Omental fat pad (tissue), 4 donors: ENCODE measurements around the gene SLC35A3. TPM values are rescaled to one million over a fixed set of nuclear protein-coding genes. Genes with fewer than 3 reads are reported as not detected.

Experiments used
- ATAC-seq: fragments of 150-250 bp; one replicate; pipeline ENCODE4 v1.9.1; 2016; ENCODE audit warnings: mild to moderate bottlenecking, moderate library complexity; ENCODE audit not compliant: low FRiP score
- DNase-seq: peaks from one replicate; pipeline ENCODE4 v3.0.0-alpha.2; 2019; ENCODE audit warnings: low spot score
- CTCF ChIP-seq, 3 donors: fragments of 450-650 bp; IDR thresholded peaks; one replicate each; pipeline ENCODE4 v1.5.1; 2016 to 2017; ENCODE audit warnings: antibody characterized with exemption in 3 of 3, mild to moderate bottlenecking in 3 of 3, moderate library complexity in 2 of 3
- total RNA-seq, 4 donors: library from RNA; depleted of rRNA; stranded (reverse); fragments of >200 nt; gene quantifications; one replicate each; pipeline ENCODE4 v1.1.0, GENCODE V29; 2016

The SLC35A3 gene
- total RNA-seq, result 10 to 100 TPM; 16.6 to 30.6 (median 18.3) TPM

- peak; percentile 90 for ATAC-seq
- DNase-seq, result peak; percentile 25
- TF ChIP-seq CTCF (IDR thresholded peaks at IDR 0.05), result no peak
Measured at GRCh38 chr1:99969729-99970621, at the start of gene SLC35A3. Gene SLC35A3, plus strand, starts transcription at chr1:99969996. Its CDS starts 23,559 bp downstream, at chr1:99993555.

GRCh38 chr1:99934801-99935200 lies 35.0 kb upstream of the SLC35A3 start:
- TF ChIP-seq CTCF (IDR thresholded peaks at IDR 0.05), result no peak
- ATAC-seq, result no peak
- DNase-seq, result no peak

GRCh38 chr1:99935534-99935933 lies 34.3 kb upstream of the SLC35A3 start:
- DNase-seq, result no peak
- ATAC-seq, result no peak
- no peak for TF ChIP-seq CTCF (IDR thresholded peaks at IDR 0.05)

- ATAC-seq (no peak), DNase-seq (no peak)
- TF ChIP-seq CTCF (IDR thresholded peaks at IDR 0.05), result no peak
Measured at GRCh38 chr1:99936071-99936470, 33.7 kb upstream of the SLC35A3 start.

GRCh38 chr1:99942723-99943122 lies 27.1 kb upstream of the SLC35A3 start:
- no peak for ATAC-seq
- TF ChIP-seq CTCF (IDR thresholded peaks at IDR 0.05), result no peak
- no peak for DNase-seq

- DNase-seq (no peak), ATAC-seq (no peak)
- TF ChIP-seq CTCF (IDR thresholded peaks at IDR 0.05), result no peak
Measured at GRCh38 chr1:99943223-99943794, 26.5 kb upstream of the SLC35A3 start.
